Osteoblast (primary cell): ENCODE data around the gene SYNM. TPM values are rescaled to one million over a fixed set of nuclear protein-coding genes. Genes with fewer than 3 reads are reported as not detected.

Experiments
- DNase-seq: peaks from one replicate; pipeline ENCODE4 v3.0.0; 2011; ENCODE audit warnings: low spot score, mixed read lengths; ENCODE audit not compliant: insufficient read length; ENCODE audit errors: missing footprints
- H2AFZ ChIP-seq: 2 replicates; pipeline ENCODE4 v1.6.0; 2011; ENCODE audit warnings: mild to moderate bottlenecking, low read length
- H3K27ac ChIP-seq: 2 replicates; pipeline ENCODE4 v1.5.1; 2011; ENCODE audit warnings: mild to moderate bottlenecking, low read depth, low read length, moderate library complexity
- H3K27me3 ChIP-seq: 2 replicates; pipeline ENCODE4 v1.6.0; 2012; ENCODE audit warnings: mild to moderate bottlenecking, control low read depth, inconsistent platforms, low read length, moderate library complexity; ENCODE audit not compliant: insufficient read depth
- H3K36me3 ChIP-seq: 2 replicates; pipeline ENCODE4 v1.5.1; 2011; ENCODE audit warnings: mild to moderate bottlenecking, low read length, control low read depth, moderate library complexity; ENCODE audit not compliant: insufficient read depth
- H3K4me1 ChIP-seq: 2 replicates; pipeline ENCODE4 v1.5.1; 2011; ENCODE audit warnings: mild to moderate bottlenecking, low read length, control low read depth, moderate library complexity; ENCODE audit not compliant: insufficient read depth
- H3K4me2 ChIP-seq: 2 replicates; pipeline ENCODE4 v1.6.0; 2011; ENCODE audit warnings: mild to moderate bottlenecking, low read length; ENCODE audit not compliant: insufficient read depth
- H3K4me3 ChIP-seq: fragments of 200-600 bp; sonication (generic); 3 replicates; pipeline ENCODE4 v1.5.1; 2012; ENCODE audit warnings: mild to moderate bottlenecking, low read length, inconsistent platforms; ENCODE audit not compliant: insufficient read depth
- H3K79me2 ChIP-seq: 2 replicates; pipeline ENCODE4 v1.6.0; 2012; ENCODE audit warnings: mild to moderate bottlenecking, low read length, control low read depth, inconsistent platforms; ENCODE audit not compliant: insufficient read depth
- H3K9me3 ChIP-seq: 2 replicates; pipeline ENCODE4 v1.5.1; 2011; ENCODE audit warnings: low read depth, low read length, control low read depth
- H4K20me1 ChIP-seq: 2 replicates; pipeline ENCODE4 v1.6.0; 2012; ENCODE audit warnings: mild to moderate bottlenecking, low read length, control low read depth; ENCODE audit not compliant: insufficient read depth
- CTCF ChIP-seq: IDR thresholded peaks from 2 replicates; pipeline ENCODE4 v1.5.1; 2011; ENCODE audit warnings: mild to moderate bottlenecking, low read depth, low read length, moderate library complexity; ENCODE audit errors: extremely low read depth
- total RNA-seq: library from RNA; depleted of rRNA; stranded (reverse); fragments of >200 nt; gene quantifications from 2 replicates; pipeline ENCODE4 v1.2.3, GENCODE V29; 2012

The SYNM gene
- total RNA-seq, 1 donor = 4.0 TPM

- H4K20me1 ChIP-seq = no peaks in the 10 kb centered on the region
- H3K4me2 ChIP-seq = no peak overlapping the region
- no peaks in the 10 kb centered on the region for H3K79me2 ChIP-seq
- no peaks in the 10 kb centered on the region for H3K27me3 ChIP-seq
- no peak overlapping the region for H3K4me3 ChIP-seq
- no peaks in the 10 kb centered on the region for H3K9me3 ChIP-seq
- no peak overlapping the region for H3K27ac ChIP-seq
- no peak for DNase-seq
- H2AFZ ChIP-seq = no peak overlapping the region
- no peaks in the 10 kb centered on the region for H3K36me3 ChIP-seq
- H3K4me1 ChIP-seq = peaks cover 5% of the 10 kb centered on the region
- TF ChIP-seq CTCF = no peak
These were observed 76.1 kb downstream of the SYNM start for GRCh38 chr15:99180964-99181306.

- Histone ChIP-seq H3K4me2 (no peak overlapping the region), H3K79me2 (no peaks in the 10 kb centered on the region), H3K4me3 (no peak overlapping the region), H3K36me3 (no peaks in the 10 kb centered on the region), H2AFZ (peak overlapping the region; percentile 29), H3K4me1 (peaks cover 5% of the 10 kb centered on the region), H3K27ac (no peak overlapping the region), H3K27me3 (no peaks in the 10 kb centered on the region), H3K9me3 (no peaks in the 10 kb centered on the region), H4K20me1 (no peaks in the 10 kb centered on the region)
- no peak for TF ChIP-seq CTCF
- DNase-seq = peak; percentile 42
These were observed 76.7 kb downstream of the SYNM start for GRCh38 chr15:99181545-99181971.

- no peak overlapping the region for H3K4me3 ChIP-seq
- H3K36me3 ChIP-seq = no peaks in the 10 kb centered on the region
- TF ChIP-seq CTCF = no peak
- no peaks in the 10 kb centered on the region for H3K27me3 ChIP-seq
- H2AFZ ChIP-seq = no peak overlapping the region
- no peaks in the 10 kb centered on the region for H3K4me1 ChIP-seq
- H3K79me2 ChIP-seq = no peaks in the 10 kb centered on the region
- DNase-seq = no peak
- H3K27ac ChIP-seq = no peak overlapping the region
- no peaks in the 10 kb centered on the region for H3K9me3 ChIP-seq
- H4K20me1 ChIP-seq = no peaks in the 10 kb centered on the region
- H3K4me2 ChIP-seq = no peak overlapping the region
These were observed 77.9 kb downstream of the SYNM start for GRCh38 chr15:99182791-99183190.

Other genes starting within 250 kb of the SYNM start
- not detected in 2 replicates for gene PGPEP1L, start 97.3 kb upstream of the SYNM start, total RNA-seq
- gene TTC23, start 144.5 kb downstream of the SYNM start, total RNA-seq = 21.7 and 27.4 TPM in 2 replicates
- 32.6 and 32.7 TPM in 2 replicates for gene LRRC28, start 146.4 kb downstream of the SYNM start, total RNA-seq